HCT116 (cell line): ENCODE data around the gene SNRNP70. TPM values are rescaled to one million over a fixed set of nuclear protein-coding genes. Genes with fewer than 3 reads are reported as not detected.

Experiments
- ATAC-seq: fragments of 200-7000 bp; cut with Tn5 transposase; 2 replicates; pipeline ENCODE4 v1.9.1; 2020; ENCODE audit warnings: mild to moderate bottlenecking, moderate library complexity
- BruUV-seq: library from RNA; stranded (reverse); fragments of 400-500 nt; replicated peaks from 2 replicates; lab custom pipeline; 2021; lab: Mats Ljungman, UMichigan
- CTCF ChIA-PET: fragments of 300-600 bp; sonication (Branson Sonifier 250); formaldehyde crosslinking; loops from one replicate; lab custom pipeline; 2021; ENCODE audit warnings: antibody characterized with exemption; lab: Charles Lee
- POLR2A ChIA-PET: fragments of 300-600, 350-600 bp; sonication (Branson Sonifier 250); formaldehyde crosslinking; loops from one replicate; lab custom pipeline; 2021; ENCODE audit warnings: antibody characterized with exemption; lab: Charles Lee
- RAD21 ChIA-PET, 2 experiments: fragments of 300-600 bp; sonication (Branson Sonifier 250); formaldehyde crosslinking; loops; one replicate each; lab custom pipeline; 2023; ENCODE audit warnings: low total read pairs in 2 of 2; ENCODE audit not compliant: uncharacterized antibody in 2 of 2, unreplicated experiment in 2 of 2, low non-redundant PET in 1 of 2; lab: Charles Lee
- DNase-seq: peaks from one replicate; pipeline ENCODE4 v3.0.0-alpha.2; 2010; ENCODE audit warnings: low read depth, low spot score
- H2AFZ ChIP-seq: fragments of 200-600 bp; shearing (Covaris generic), sonication (generic); 2 replicates; pipeline ENCODE4 v1.6.1; 2017; ENCODE audit warnings: low read depth, mixed run types, mixed read lengths, antibody characterized with exemption, low read length; ENCODE audit not compliant: poor library complexity, severe bottlenecking
- H3K27ac ChIP-seq: 2 replicates; pipeline ENCODE4 v1.5.1; 2012; ENCODE audit warnings: low read depth, low read length
- H3K27me3 ChIP-seq: fragments of 200-600 bp; sonication (generic); 2 replicates; pipeline ENCODE4 v1.6.1; 2016; ENCODE audit warnings: mixed run types, low read length, mixed read lengths; ENCODE audit not compliant: insufficient read depth
- H3K36me3 ChIP-seq, 2 experiments: fragments of 200-500 bp in 1 of 2; fragments of 200-600 bp in 1 of 2; sonication (Bioruptor generic) in 1 of 2; sonication (generic) in 1 of 2; 2 replicates each; pipeline versions ENCODE4 v1.5.1 to v1.6.1; 2014 to 2016; ENCODE audit warnings: low read length in 2 of 2, inconsistent platforms in 1 of 2, mixed read lengths in 1 of 2, mixed run types in 1 of 2; ENCODE audit not compliant: insufficient read depth in 2 of 2, control insufficient read depth in 1 of 2
- H3K4me1 ChIP-seq, 2 experiments: fragments of 200-600 bp in 1 of 2; sonication (generic) in 1 of 2; 2 replicates each; pipeline versions ENCODE4 v1.5.1 to v1.6.1; 2012 to 2017; ENCODE audit warnings: low read length in 2 of 2, inconsistent platforms in 1 of 2, mild to moderate bottlenecking in 1 of 2, mixed read lengths in 1 of 2, mixed run types in 1 of 2, moderate library complexity in 1 of 2; ENCODE audit not compliant: insufficient read depth in 2 of 2, control insufficient read depth in 1 of 2
- H3K4me2 ChIP-seq: fragments of 200-600 bp; sonication (generic); 2 replicates; pipeline ENCODE4 v1.6.1; 2017; ENCODE audit warnings: mixed run types, low read length, mixed read lengths
- H3K4me3 ChIP-seq, 2 experiments: fragments of 200-600 bp in 1 of 2; sonication (generic) in 1 of 2; replicated peaks in 1 of 2; 2 replicates each; pipeline ENCODE4 v1.5.1; 2011 to 2016; ENCODE audit warnings: low read length in 2 of 2, control low read depth in 1 of 2, low read depth in 1 of 2, mild to moderate bottlenecking in 1 of 2, mixed read lengths in 1 of 2, mixed run types in 1 of 2
- H3K79me2 ChIP-seq: fragments of 200-600 bp; sonication (generic); 2 replicates; pipeline ENCODE4 v1.6.1; 2017; ENCODE audit warnings: mild to moderate bottlenecking, mixed run types, low read length, moderate library complexity, mixed read lengths; ENCODE audit not compliant: insufficient read depth
- H3K9ac ChIP-seq: fragments of 200-600 bp; sonication (generic); 2 replicates; pipeline ENCODE4 v1.6.1; 2016; ENCODE audit warnings: low read length, mixed read lengths
- H3K9me2 ChIP-seq: fragments of 200-600 bp; sonication (generic), shearing (Covaris generic); 2 replicates; pipeline ENCODE4 v1.6.1; 2017; ENCODE audit warnings: mixed run types, mild to moderate bottlenecking, moderate library complexity; ENCODE audit not compliant: insufficient read depth
- H3K9me3 ChIP-seq, 2 experiments: fragments of 200-500 bp in 1 of 2; fragments of 200-600 bp in 1 of 2; sonication (Bioruptor generic) in 1 of 2; sonication (generic) in 1 of 2; 2 replicates each; pipeline ENCODE4 v1.6.1; 2014 to 2017; ENCODE audit warnings: low read length in 2 of 2, mixed read lengths in 2 of 2, inconsistent platforms in 1 of 2, low read depth in 1 of 2, mild to moderate bottlenecking in 1 of 2, mixed run types in 1 of 2, moderate library complexity in 1 of 2; ENCODE audit not compliant: control insufficient read depth in 1 of 2, insufficient read depth in 1 of 2
- H4K20me1 ChIP-seq: fragments of 200-600 bp; sonication (generic), shearing (Covaris generic); 2 replicates; pipeline ENCODE4 v1.6.1; 2017; ENCODE audit warnings: mixed run types, mild to moderate bottlenecking, moderate library complexity; ENCODE audit not compliant: insufficient read depth
- EGR1 ChIP-seq: IDR thresholded peaks from 2 replicates; pipeline ENCODE4 v1.6.1; 2012; ENCODE audit warnings: low read depth
- ELF1 ChIP-seq: IDR thresholded peaks from 2 replicates; pipeline ENCODE4 v1.6.1; 2012; ENCODE audit warnings: low read depth, borderline replicate concordance
- JUND ChIP-seq: IDR thresholded peaks from 2 replicates; pipeline ENCODE4 v1.6.1; 2012
- RAD21 ChIP-seq: IDR thresholded peaks from 2 replicates; pipeline ENCODE4 v1.6.1; 2012; ENCODE audit warnings: low read depth, mild to moderate bottlenecking
- SP1 ChIP-seq: IDR thresholded peaks from 2 replicates; pipeline ENCODE4 v1.6.1; 2012; ENCODE audit warnings: low read depth
- TCF7L2 ChIP-seq: IDR thresholded peaks from 2 replicates; pipeline ENCODE4 v1.7.0; 2011; ENCODE audit warnings: borderline replicate concordance, inconsistent platforms; ENCODE audit not compliant: insufficient read depth, insufficient read length; ENCODE audit errors: extremely low read depth
- ZFX ChIP-seq: fragments of 450-650 bp; IDR thresholded peaks from 2 replicates; pipeline ENCODE4 v1.6.1; 2017
- ZNF274 ChIP-seq: fragments of 200-500 bp; sonication (Bioruptor generic); IDR thresholded peaks from 2 replicates; pipeline ENCODE4 v1.6.1; 2014; ENCODE audit warnings: mild to moderate bottlenecking, low read depth, low read length, inconsistent platforms
- intact Hi-C: fragments of 100-400 bp; cut with micrococcal nuclease; formaldehyde crosslinking; loops from 2 replicates; pipeline ENCODE4 v1.10.0; 2022
- total RNA-seq: library from RNA; stranded (reverse); gene quantifications from one replicate; pipeline ENCODE4 v1.2.1, GENCODE V29; 2021; ENCODE audit not compliant: unreplicated experiment
- TF ChIP-seq, protein P1 (sequence below): IDR thresholded peaks from 2 replicates; pipeline ENCODE4 v1.6.1; 2012
- TF ChIP-seq, protein P2 (sequence below), 3 experiments: fragments of 200-600 bp in 1 of 3; sonication (generic) in 1 of 3; IDR thresholded peaks in 2 of 3; conservative IDR thresholded peaks in 1 of 3; 2 replicates each; pipeline ENCODE4 v1.5.1; 2012 to 2017; ENCODE audit warnings: low read depth in 2 of 3, low read length in 2 of 3, antibody characterized with exemption in 1 of 3, borderline replicate concordance in 1 of 3, control low read depth in 1 of 3, mild to moderate bottlenecking in 1 of 3, mixed read lengths in 1 of 3, mixed run types in 1 of 3, moderate library complexity in 1 of 3; ENCODE audit not compliant: insufficient read depth in 1 of 3

SNRNP70 gene
- total RNA-seq, 1 experiment from 2014 or later: 236 TPM

DNA sequence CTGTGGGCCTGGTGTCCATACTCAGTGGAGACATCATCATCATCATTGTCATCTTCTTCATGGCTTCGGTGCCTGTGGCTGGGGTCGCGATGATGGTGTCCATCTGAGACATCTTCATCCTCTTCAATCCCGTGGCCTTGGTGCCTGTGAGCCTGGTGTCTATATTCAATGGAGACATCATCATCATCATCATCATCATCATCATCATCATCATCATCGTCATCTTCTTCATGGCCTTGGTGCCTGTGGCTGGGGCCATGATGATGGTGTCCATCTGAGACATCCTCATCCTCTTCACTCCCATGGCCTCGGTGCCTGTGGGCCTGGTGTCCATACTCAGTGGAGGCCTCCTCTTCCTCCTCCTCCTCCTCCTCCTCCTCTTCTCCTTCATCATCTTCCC lies 69.0 kb downstream of the SNRNP70 start:
- Histone ChIP-seq H3K4me3 (no peak overlapping the region), H3K4me2 (no peak overlapping the region), H4K20me1 (no peaks in the 10 kb centered on the region), H2AFZ (no peak overlapping the region), H3K27me3 (no peaks in the 10 kb centered on the region), H3K9ac (no peak overlapping the region), H3K79me2 (peaks cover 8% of the 10 kb centered on the region), H3K4me1 (peaks cover 19 to 47% of the 10 kb centered on the region in 2 experiments), H3K9me3 (no peaks in the 10 kb centered on the region), H3K36me3 (no peaks in the 10 kb centered on the region), H3K9me2 (no peaks in the 10 kb centered on the region), H3K27ac (no peak overlapping the region)
- CTCF ChIA-PET: no interaction called here
- no TSS peak for BruUV-seq
- TF ChIP-seq ZNF274 (no peak), SP1 (no peak), EGR1 (no peak), JUND (no peak)
- TF ChIP-seq, protein P1, sequence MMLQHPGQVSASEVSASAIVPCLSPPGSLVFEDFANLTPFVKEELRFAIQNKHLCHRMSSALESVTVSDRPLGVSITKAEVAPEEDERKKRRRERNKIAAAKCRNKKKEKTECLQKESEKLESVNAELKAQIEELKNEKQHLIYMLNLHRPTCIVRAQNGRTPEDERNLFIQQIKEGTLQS: no peak
- ATAC-seq: no peak
- RAD21 ChIA-PET: no interaction called here
- intact Hi-C loops: no loop called here
- POLR2A ChIA-PET: no interaction called here
- no peak for DNase-seq

DNA sequence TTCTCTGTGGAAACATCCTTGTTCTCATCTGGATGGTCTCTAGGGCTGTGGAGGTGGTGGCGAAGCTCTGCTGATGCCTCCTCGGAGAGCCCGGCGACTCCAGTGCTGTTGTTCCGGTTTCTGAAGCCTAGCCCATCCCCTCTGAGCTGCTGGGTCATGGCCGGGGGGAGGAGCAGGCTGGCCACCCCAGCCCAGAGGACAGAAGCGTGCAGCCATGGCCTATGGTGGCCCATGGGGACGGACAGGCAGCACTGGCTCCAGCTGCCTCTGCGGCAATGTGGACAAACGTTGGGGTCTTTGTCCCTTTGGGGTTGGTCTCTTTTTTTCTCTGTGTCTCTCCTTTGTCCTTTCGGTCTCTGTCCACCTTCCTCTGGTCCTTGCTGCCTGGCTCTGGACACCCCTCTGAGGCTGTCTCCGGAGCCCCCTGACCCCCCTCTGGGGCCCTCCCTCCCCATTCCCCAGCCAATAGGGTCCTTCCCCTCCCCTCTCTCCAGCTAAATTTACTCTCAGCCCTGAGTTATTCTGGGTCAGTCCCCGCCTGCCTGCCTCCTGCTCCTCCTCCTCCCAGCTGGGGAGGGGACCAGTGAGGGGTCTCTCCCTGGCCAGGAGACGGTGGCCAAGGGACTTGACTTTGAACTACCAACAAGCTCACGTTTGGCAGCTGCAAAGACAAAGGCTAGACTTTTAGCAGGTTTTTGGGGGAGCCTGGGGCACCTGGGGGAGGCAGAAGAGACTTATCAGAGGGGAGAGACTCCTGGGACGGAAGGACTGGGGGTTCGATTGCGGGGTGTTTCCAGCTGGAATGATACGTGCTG lies 70.0 kb downstream of the SNRNP70 start, which contains the start of gene HRC:
Gene HRC, minus strand, starts transcription at position 392 of the 815 bp plus-strand sequence. Its CDS starts 159 bp downstream, at position 233.
- RAD21 ChIA-PET: no interaction called here
- CTCF ChIA-PET: no interaction called here
- Histone ChIP-seq H3K9me2 (no peaks in the 10 kb centered on the region), H2AFZ (no peak within 1 kb of the TSS), H3K4me3 (no peak within 1 kb of the TSS), H4K20me1 (no peaks in the 10 kb centered on the region), H3K36me3 (no peaks in the 10 kb centered on the region), H3K9me3 (no peaks in the 10 kb centered on the region), H3K4me2 (no peak within 1 kb of the TSS), H3K79me2 (peaks cover 13% of the 10 kb centered on the region), H3K27ac (no peak within 1 kb of the TSS), H3K4me1 (peaks cover 19 to 43% of the 10 kb centered on the region in 2 experiments), H3K27me3 (no peaks in the 10 kb centered on the region), H3K9ac (no peak within 1 kb of the TSS)
- DNase-seq (no peak), ATAC-seq (no peak)
- POLR2A ChIA-PET: no interaction called here
- TF ChIP-seq ZFX (no peak), ZNF274 (no peak), SP1 (no peak), ELF1 (no peak), RAD21 (no peak), TCF7L2 (no peak)
- TF ChIP-seq, protein P2, sequence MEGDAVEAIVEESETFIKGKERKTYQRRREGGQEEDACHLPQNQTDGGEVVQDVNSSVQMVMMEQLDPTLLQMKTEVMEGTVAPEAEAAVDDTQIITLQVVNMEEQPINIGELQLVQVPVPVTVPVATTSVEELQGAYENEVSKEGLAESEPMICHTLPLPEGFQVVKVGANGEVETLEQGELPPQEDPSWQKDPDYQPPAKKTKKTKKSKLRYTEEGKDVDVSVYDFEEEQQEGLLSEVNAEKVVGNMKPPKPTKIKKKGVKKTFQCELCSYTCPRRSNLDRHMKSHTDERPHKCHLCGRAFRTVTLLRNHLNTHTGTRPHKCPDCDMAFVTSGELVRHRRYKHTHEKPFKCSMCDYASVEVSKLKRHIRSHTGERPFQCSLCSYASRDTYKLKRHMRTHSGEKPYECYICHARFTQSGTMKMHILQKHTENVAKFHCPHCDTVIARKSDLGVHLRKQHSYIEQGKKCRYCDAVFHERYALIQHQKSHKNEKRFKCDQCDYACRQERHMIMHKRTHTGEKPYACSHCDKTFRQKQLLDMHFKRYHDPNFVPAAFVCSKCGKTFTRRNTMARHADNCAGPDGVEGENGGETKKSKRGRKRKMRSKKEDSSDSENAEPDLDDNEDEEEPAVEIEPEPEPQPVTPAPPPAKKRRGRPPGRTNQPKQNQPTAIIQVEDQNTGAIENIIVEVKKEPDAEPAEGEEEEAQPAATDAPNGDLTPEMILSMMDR (IDR thresholded peaks at IDR 0.05 in 2 of 3, conservative IDR thresholded peaks at IDR 0.05 in 1 of 3; ENCODE audit: borderline replicate concordance in 1 of 3, insufficient read depth in 1 of 3, low read depth in 2 of 3, low read length in 2 of 3): no peak
- intact Hi-C loops: no loop called here
- no TSS peak for BruUV-seq
